ENCODE results near the gene EPS8. TPM values are rescaled to one million over a fixed set of nuclear protein-coding genes. Genes with fewer than 3 reads are reported as not detected.

Gene EPS8
- total RNA-seq, 1 donor from 2014 or later: 104 TPM

DNA sequence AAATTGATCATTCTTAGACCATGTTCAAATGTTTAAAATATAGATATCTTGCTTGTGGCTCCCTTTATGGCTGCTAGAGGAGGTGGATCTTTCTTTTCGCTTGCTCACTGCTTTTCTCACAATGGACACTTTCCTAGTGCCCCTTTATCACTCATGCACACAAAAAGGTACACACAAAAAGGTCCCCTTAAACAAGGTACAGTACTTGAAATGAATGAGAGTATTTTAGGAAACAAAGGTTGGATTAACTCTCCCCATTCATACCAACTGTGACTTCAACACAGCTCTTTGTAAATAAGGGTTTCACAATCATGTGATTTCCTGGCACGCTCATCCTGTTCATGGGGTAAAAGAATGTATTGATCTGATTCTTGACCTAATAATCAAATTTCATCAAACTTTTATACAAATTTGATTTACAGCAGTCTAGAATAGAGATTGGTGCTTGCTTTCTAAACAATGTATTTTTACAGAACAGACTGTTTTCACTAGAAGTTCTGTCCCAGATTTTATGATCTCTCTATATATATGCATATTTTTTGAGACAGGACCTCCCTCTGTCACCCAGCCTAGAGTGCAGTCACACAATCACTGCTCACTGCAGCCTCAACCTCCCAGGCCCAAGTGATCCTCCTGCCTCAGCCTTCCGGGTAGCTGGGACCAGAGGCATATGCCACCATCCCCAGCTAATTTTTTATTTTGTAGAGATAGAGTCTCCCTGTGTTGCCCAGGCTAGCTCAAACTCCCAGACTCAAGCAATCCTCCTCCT lies 34.4 kb upstream of the EPS8 start:
- Histone ChIP-seq H3K36me3 (no peaks in the 10 kb centered on the region), H3K9me3 (no peaks in the 10 kb centered on the region), H3K4me1 (no peaks in the 10 kb centered on the region), H3K27ac (no peak overlapping the region), H3K4me3 (no peak overlapping the region), H3K27me3 (no peaks in the 10 kb centered on the region)
- no peak for DNase-seq (ENCODE audit: extremely low spot score in 2 of 2)
- TF ChIP-seq POLR2A (IDR thresholded peaks at IDR 0.05) (no peak), POLR2AphosphoS5 (IDR thresholded peaks at IDR 0.05; ENCODE audit: insufficient read depth in 1 of 2, low read depth in 1 of 2) (no peak)
- TF ChIP-seq, protein P1, sequence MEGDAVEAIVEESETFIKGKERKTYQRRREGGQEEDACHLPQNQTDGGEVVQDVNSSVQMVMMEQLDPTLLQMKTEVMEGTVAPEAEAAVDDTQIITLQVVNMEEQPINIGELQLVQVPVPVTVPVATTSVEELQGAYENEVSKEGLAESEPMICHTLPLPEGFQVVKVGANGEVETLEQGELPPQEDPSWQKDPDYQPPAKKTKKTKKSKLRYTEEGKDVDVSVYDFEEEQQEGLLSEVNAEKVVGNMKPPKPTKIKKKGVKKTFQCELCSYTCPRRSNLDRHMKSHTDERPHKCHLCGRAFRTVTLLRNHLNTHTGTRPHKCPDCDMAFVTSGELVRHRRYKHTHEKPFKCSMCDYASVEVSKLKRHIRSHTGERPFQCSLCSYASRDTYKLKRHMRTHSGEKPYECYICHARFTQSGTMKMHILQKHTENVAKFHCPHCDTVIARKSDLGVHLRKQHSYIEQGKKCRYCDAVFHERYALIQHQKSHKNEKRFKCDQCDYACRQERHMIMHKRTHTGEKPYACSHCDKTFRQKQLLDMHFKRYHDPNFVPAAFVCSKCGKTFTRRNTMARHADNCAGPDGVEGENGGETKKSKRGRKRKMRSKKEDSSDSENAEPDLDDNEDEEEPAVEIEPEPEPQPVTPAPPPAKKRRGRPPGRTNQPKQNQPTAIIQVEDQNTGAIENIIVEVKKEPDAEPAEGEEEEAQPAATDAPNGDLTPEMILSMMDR (IDR thresholded peaks at IDR 0.05): no peak
- intact Hi-C loops (cut with DNase I): no loop called here

DNA sequence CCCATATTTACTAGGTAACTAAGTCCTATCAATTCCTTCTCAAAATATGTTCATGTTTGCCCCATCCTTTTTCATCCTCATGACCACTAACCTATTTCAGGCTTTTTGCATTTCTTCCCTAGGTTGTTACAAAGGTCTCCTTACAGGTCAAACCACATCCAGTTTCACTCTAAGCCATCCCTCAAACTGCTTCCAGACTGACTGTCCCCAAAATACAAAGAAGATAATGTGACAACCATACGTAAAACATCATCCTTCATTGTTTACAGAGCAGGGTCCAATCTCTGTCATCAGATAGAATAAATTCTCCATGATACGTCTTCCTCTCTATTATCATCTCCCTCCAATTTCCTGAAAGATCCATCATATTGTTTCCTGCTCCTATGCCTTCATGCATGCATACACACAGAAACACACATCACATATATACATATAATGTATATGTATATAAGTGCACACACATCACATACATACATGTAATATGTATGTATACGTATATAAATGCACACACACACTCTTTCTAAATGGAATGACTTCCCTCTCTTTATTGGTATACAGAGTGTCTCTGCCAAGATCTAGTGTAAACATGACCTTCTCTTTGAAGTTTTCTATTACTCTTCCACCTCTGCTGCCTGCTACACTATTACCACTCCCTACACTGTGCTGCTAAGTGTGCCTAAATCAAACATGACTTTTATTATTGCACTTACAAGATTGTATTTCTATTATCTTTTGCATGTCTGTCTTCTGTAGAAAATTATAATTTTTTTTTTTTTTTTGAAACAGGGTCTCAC lies 30.7 kb upstream of the EPS8 start:
- Histone ChIP-seq H3K27ac (no peak overlapping the region), H3K9me3 (no peaks in the 10 kb centered on the region), H3K36me3 (no peaks in the 10 kb centered on the region), H3K4me1 (no peaks in the 10 kb centered on the region), H3K27me3 (no peaks in the 10 kb centered on the region), H3K4me3 (no peak overlapping the region)
- intact Hi-C loops (cut with DNase I): no loop called here
- TF ChIP-seq, protein P1 (IDR thresholded peaks at IDR 0.05): no peak
- TF ChIP-seq POLR2A (IDR thresholded peaks at IDR 0.05) (no peak), POLR2AphosphoS5 (IDR thresholded peaks at IDR 0.05; ENCODE audit: insufficient read depth in 1 of 2, low read depth in 1 of 2) (no peak)
- DNase-seq (ENCODE audit: extremely low spot score in 2 of 2): no peak

- Histone ChIP-seq H3K9me3 (no peaks in the 10 kb centered on the region), H3K36me3 (no peaks in the 10 kb centered on the region), H3K4me1 (no peaks in the 10 kb centered on the region), H3K27ac (no peak overlapping the region), H3K4me3 (no peak overlapping the region), H3K27me3 (no peaks in the 10 kb centered on the region)
- TF ChIP-seq POLR2A (IDR thresholded peaks at IDR 0.05) (no peak), POLR2AphosphoS5 (IDR thresholded peaks at IDR 0.05; ENCODE audit: insufficient read depth in 1 of 2, low read depth in 1 of 2) (no peak)
- TF ChIP-seq, protein P1 (IDR thresholded peaks at IDR 0.05): no peak
- no peak for DNase-seq (ENCODE audit: extremely low spot score in 2 of 2)
- intact Hi-C loops (cut with DNase I): no loop called here
These were observed 29.2 kb upstream of the EPS8 start for GRCh38 chr12:15818418-15818817.

DNA sequence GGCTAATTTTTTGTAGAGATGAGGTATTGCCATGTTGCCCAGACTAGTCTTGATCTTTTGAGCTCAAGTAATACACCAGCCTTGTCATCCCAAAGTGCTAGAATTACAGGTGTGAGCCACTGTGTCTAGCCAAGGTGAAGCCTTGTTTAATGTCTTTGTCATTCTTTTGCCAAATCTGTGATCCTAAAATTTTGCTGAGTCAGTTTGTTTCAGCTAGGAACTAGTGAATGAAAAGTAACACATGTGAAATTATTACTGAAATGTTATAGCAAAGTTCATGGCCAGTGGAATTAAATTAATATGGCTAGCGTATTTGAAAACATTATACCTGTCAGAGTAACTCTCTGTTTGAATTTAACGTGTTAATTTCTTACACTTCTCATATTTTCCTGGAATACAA lies 26.5 kb upstream of the EPS8 start:
- Histone ChIP-seq H3K36me3 (no peaks in the 10 kb centered on the region), H3K4me1 (no peaks in the 10 kb centered on the region)
- intact Hi-C loops (cut with DNase I): no loop called here

More for the DNA sequence above, 26.5 kb upstream of the EPS8 start:
- Histone ChIP-seq H3K27ac (no peak overlapping the region), H3K4me3 (no peak overlapping the region), H3K9me3 (no peaks in the 10 kb centered on the region), H3K27me3 (no peaks in the 10 kb centered on the region)
- TF ChIP-seq, protein P1 (IDR thresholded peaks at IDR 0.05): no peak
- DNase-seq (ENCODE audit: extremely low spot score in 2 of 2): no peak

All from vagina (tissue), 2 donors.